Panc1 (cell line): ENCODE data around the gene SLAIN2. TPM values are rescaled to one million over a fixed set of nuclear protein-coding genes. Genes with fewer than 3 reads are reported as not detected.

ENCODE experiments used
- ATAC-seq: fragments of 200-7000 bp; cut with Tn5 transposase; 2 replicates; pipeline ENCODE4 v1.9.1; 2020; ENCODE audit warnings: mild to moderate bottlenecking, moderate library complexity
- BruUV-seq: library from RNA; stranded (reverse); fragments of 400-500 nt; replicated peaks from 2 replicates; lab custom pipeline; 2021; lab: Mats Ljungman, UMichigan
- CTCF ChIA-PET: fragments of 300-600 bp; sonication (Branson Sonifier 250); formaldehyde crosslinking; loops from one replicate; lab custom pipeline; 2022; ENCODE audit warnings: antibody characterized with exemption; lab: Charles Lee
- POLR2A ChIA-PET: fragments of 300-600 bp; sonication (Branson Sonifier 250); formaldehyde crosslinking; loops from one replicate; lab custom pipeline; 2022; ENCODE audit warnings: antibody characterized with exemption; lab: Charles Lee
- DNase-seq: peaks from one replicate; pipeline ENCODE4 v3.0.0-alpha.2; 2010; ENCODE audit warnings: low read depth, low spot score
- H3K27ac ChIP-seq: 2 replicates; pipeline ENCODE4 v1.5.1; 2011; ENCODE audit warnings: mild to moderate bottlenecking, low read length, inconsistent platforms
- H3K27me3 ChIP-seq: fragments of 200-500 bp; sonication (Bioruptor generic); 2 replicates; pipeline ENCODE4 v1.6.0; 2014; ENCODE audit warnings: low read length, inconsistent platforms; ENCODE audit not compliant: control insufficient read depth, insufficient read depth
- H3K36me3 ChIP-seq: fragments of 200-500 bp; sonication (Bioruptor generic); 2 replicates; pipeline ENCODE4 v1.5.1; 2014; ENCODE audit warnings: inconsistent platforms, mild to moderate bottlenecking, low read length, moderate library complexity; ENCODE audit not compliant: control insufficient read depth, insufficient read depth
- H3K4me1 ChIP-seq: 2 replicates; pipeline ENCODE4 v1.5.1; 2011; ENCODE audit warnings: inconsistent platforms, mild to moderate bottlenecking, low read length, moderate library complexity; ENCODE audit not compliant: control insufficient read depth, insufficient read depth
- H3K4me3 ChIP-seq, 2 experiments: 2 replicates each; pipeline ENCODE4 v1.5.1; 2011 to 2012; ENCODE audit warnings: low read depth in 2 of 2, low read length in 2 of 2, mild to moderate bottlenecking in 2 of 2, inconsistent platforms in 1 of 2, moderate library complexity in 1 of 2
- H3K9me3 ChIP-seq: fragments of 200-500 bp; sonication (Bioruptor generic); 2 replicates; pipeline ENCODE4 v1.5.1; 2014; ENCODE audit warnings: low read depth, mild to moderate bottlenecking, inconsistent platforms, low read length, moderate library complexity; ENCODE audit not compliant: control insufficient read depth, insufficient read depth
- CTCF ChIP-seq: fragments of 450-650 bp; IDR thresholded peaks from 2 replicates; pipeline ENCODE4 v1.5.1; 2017; ENCODE audit warnings: mild to moderate bottlenecking
- POLR2AphosphoS5 ChIP-seq: IDR thresholded peaks from 2 replicates; pipeline ENCODE4 v1.6.1; 2012; ENCODE audit warnings: mild to moderate bottlenecking, low read depth, low read length, moderate library complexity
- REST ChIP-seq, 2 experiments: IDR thresholded peaks; 2 replicates each; pipeline ENCODE4 v1.6.1; 2011 to 2012; ENCODE audit warnings: low read depth in 2 of 2, control low read depth in 1 of 2, low read length in 1 of 2, mild to moderate bottlenecking in 1 of 2, moderate library complexity in 1 of 2; ENCODE audit not compliant: insufficient read depth in 1 of 2
- SIN3A ChIP-seq: IDR thresholded peaks from 2 replicates; pipeline ENCODE4 v1.6.1; 2012; ENCODE audit warnings: low read depth, mild to moderate bottlenecking, low read length, moderate library complexity, borderline replicate concordance; ENCODE audit not compliant: insufficient read depth
- TCF7L2 ChIP-seq: IDR thresholded peaks from 2 replicates; pipeline ENCODE4 v1.6.1; 2011; ENCODE audit warnings: mild to moderate bottlenecking, low read depth, low read length, inconsistent platforms
- in situ Hi-C: cut with HindIII; loops from 2 replicates; pipeline ENCODE4 v1.10.0; 2016; ENCODE audit warnings: low sequenced_read_pairs, low pct_unique_long_range_greater_than_20kb
- intact Hi-C: fragments of 100-400 bp; cut with micrococcal nuclease; formaldehyde crosslinking; loops from one replicate; pipeline ENCODE4 v1.10.0; 2022; ENCODE audit not compliant: unreplicated experiment
- total RNA-seq: library from RNA; stranded (reverse); gene quantifications from one replicate; pipeline ENCODE4 v1.2.1, GENCODE V29; 2021; ENCODE audit not compliant: unreplicated experiment

Gene SLAIN2
- total RNA-seq, 1 experiment from 2014 or later = 53.2 TPM

GRCh38 chr4:48421101-48421500 lies 79.8 kb downstream of the SLAIN2 start:
- H3K4me1 ChIP-seq = no peaks in the 10 kb centered on the region
- peaks cover 6% of the 10 kb centered on the region for H3K36me3 ChIP-seq
- intact Hi-C loops = no loop called here
- no TSS peak for BruUV-seq
- H3K4me3 ChIP-seq = no peak overlapping the region
- H3K27me3 ChIP-seq = no peaks in the 10 kb centered on the region
- no peak overlapping the region for H3K27ac ChIP-seq
- H3K9me3 ChIP-seq = no peaks in the 10 kb centered on the region
- DNase-seq (no peak), ATAC-seq (no peak)
- no peak for TF ChIP-seq REST (IDR thresholded peaks at IDR 0.05; ENCODE audit: insufficient read depth in 1 of 2, low read depth in 2 of 2, low read length in 1 of 2)
- no peak for TF ChIP-seq SIN3A
- no peak for TF ChIP-seq POLR2AphosphoS5
- no peak for TF ChIP-seq TCF7L2
- TF ChIP-seq CTCF = no peak
- POLR2A ChIA-PET = no interaction called here
- CTCF ChIA-PET = no interaction called here
- in situ Hi-C loops = no loop called here

- H3K4me1 ChIP-seq = no peaks in the 10 kb centered on the region
- POLR2A ChIA-PET = interaction anchor here (0.6 kb wide), 1 partner anchor 88 kb away, joined by 6 read pairs; the partner anchor contains the start of gene SLAIN2
- in situ Hi-C loops = no loop called here
- H3K27ac ChIP-seq = no peak overlapping the region
- intact Hi-C loops = no loop called here
- BruUV-seq = no TSS peak
- no peak for DNase-seq
- no peak for ATAC-seq
- no peak for TF ChIP-seq REST (IDR thresholded peaks at IDR 0.05; ENCODE audit: insufficient read depth in 1 of 2, low read depth in 2 of 2, low read length in 1 of 2)
- no peak for TF ChIP-seq CTCF
- no peak for TF ChIP-seq POLR2AphosphoS5
- TF ChIP-seq SIN3A = no peak
- no peak for TF ChIP-seq TCF7L2
- no peaks in the 10 kb centered on the region for H3K9me3 ChIP-seq
- CTCF ChIA-PET = no interaction called here
- H3K4me3 ChIP-seq = no peak overlapping the region
- H3K27me3 ChIP-seq = no peaks in the 10 kb centered on the region
- H3K36me3 ChIP-seq = no peaks in the 10 kb centered on the region
Observed at GRCh38 chr4:48428926-48429325, 87.6 kb downstream of the SLAIN2 start.
